NCI-H128 (cell line): ENCODE data around the gene SLC6A11.

Experiments
- DNase-seq: peaks from one replicate; lab custom pipeline; 2025; ENCODE audit not compliant: unreplicated experiment; lab: John Stamatoyannopoulos, UW

Gene SLC6A11

DNA sequence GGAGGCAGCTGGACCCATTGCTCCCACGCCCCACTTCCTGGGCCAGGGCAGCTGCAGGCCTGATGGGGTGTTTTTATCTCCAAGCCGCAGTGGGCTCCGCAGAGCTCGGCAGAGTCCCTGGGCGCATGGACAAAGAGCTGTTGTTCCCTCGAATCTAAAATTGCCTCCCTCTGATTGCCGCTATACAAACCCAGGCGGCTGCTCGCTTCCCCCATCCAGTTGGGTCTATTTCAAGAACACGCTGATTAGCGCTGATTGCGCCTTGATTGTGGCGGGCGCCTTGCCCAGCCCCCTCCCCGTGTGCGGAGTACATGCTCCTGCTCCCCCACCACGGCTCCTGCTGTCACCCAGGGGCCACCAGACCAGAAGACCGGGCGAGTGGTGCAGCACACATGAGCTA lies 133.2 kb downstream of the SLC6A11 start:
- DNase-seq = no peak

DNA sequence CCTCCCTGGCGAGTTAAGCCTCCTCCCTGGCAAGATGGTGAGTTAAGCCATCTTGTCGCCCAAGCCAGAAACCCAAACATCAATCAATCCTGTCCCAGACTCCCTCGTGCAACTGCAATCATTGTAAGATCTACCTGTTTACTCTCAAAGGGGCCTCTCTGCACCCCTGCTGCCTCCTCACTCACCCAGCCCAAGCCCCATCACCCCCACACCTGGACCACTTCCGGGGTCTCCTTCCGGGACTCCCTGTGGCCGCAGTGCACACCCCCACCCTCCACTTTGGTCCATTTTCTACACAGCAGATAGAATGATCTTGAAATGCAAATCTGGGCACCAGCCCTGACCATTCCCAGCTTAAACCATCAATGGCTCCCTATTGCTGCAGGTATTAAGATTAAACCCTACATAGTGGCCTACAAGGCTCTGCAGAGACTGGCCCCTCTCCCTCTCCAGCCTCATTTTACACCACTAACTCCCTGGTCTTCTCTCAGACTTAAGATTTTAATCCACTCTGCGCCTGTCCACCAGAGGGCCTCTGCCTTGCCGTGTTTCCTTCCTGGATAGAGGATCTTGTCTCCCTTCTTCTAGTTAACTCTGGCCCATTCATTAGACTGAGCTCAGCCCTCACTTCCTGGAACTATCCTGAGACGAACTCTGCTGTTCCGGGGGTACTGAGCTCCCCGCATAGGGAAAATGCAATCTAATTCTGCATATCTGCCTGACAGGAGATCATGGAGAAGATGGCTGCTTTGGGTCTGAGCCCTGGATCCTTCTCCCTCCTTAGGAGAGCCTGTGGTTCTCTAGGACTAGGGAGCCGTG lies 134.7 kb downstream of the SLC6A11 start:
- no peak for DNase-seq

DNA sequence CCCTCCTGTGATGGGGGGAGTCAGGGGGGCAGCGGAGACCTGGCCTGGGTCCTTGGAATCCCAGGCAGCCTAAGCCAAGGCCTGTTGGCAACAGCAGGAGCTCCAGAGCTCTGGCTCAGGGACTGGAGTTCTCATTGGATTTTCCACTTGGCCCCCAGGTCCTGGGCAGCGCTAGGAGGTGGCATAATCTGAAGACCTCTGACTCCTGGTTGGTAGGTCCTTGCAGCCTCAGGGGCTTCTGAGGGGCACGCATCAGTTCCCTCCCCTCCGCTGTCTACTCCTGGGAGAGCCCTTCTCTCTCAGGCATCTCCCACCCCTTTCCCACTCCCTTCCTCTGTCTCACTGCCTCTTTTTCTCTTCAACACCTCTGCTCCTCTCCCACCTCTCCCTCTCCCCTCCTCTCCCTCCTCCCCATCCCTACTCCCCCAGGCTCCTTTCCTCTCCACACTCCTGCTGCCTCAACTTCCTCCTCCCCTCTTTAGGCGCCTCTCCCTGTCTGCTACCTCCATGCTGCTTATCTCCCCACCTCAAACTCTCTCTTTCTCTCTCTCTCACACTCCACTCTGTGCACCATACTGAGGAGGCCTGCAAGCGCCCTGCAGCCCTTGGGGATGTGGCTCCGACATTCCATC lies 135.4 kb downstream of the SLC6A11 start:
- no peak for DNase-seq

GRCh38 chr3:10952525-10952924 lies 136.5 kb downstream of the SLC6A11 start:
- DNase-seq = no peak

DNA sequence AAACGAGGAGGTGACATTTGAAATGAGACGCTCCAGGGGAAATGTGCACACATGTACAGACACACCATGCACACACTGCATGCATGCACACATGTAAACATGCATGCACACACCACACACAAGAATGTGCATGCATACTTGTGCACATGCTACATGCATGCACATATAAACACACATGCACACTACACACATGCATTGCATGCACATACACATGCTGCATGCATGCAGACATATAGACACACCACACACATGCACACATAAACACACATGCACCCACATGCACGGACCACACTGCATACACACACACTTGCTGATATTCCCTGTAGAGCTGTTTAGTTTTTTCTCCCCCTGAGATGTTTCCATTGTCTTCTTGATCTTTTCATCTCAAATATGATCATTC lies 138.7 kb downstream of the SLC6A11 start:
- no peak for DNase-seq

- DNase-seq = no peak
Measured at GRCh38 chr3:10955711-10956453, 139.9 kb downstream of the SLC6A11 start.

- no peak for DNase-seq
Measured at GRCh38 chr3:10956531-10956930, 140.5 kb downstream of the SLC6A11 start.

GRCh38 chr3:10956986-10957385 lies 141.0 kb downstream of the SLC6A11 start:
- DNase-seq = no peak

DNA sequence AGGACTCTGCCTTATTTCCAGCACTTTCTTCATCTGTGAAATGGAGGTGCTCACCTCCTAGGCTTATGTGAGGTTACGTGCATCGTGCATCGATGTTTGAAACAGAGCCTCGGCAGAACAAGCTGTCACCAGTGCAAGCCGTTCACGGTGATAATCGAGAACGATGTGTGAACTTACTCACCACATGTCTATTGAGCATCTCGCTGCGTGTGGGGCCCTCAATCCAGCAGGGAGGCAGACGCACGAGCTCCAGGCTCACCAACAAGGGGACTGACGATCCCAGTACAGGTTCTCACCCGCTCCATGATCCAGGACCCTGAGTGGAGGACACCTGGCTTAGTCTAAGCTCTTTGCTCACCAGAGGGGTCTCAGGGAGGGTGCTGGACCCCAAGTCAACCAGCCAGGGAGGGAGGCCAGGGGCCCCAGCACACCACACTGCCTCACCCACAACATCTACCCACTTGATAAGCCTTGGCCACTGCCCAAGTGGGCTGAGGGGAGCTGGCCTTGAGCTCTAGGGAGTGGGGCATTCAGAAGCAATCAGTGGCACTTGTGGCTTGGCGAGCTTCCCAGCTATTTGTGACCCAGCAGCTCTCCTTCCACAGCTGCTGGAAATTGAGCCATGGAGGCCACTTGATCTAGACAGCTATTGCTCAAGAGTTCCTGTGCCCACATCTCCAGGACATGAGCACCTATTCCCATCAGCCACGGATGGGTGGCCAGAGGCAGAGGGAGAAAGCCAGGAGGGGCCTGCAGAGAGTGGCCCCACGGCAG lies 142.1 kb downstream of the SLC6A11 start:
- peak; percentile 9 for DNase-seq

DNA sequence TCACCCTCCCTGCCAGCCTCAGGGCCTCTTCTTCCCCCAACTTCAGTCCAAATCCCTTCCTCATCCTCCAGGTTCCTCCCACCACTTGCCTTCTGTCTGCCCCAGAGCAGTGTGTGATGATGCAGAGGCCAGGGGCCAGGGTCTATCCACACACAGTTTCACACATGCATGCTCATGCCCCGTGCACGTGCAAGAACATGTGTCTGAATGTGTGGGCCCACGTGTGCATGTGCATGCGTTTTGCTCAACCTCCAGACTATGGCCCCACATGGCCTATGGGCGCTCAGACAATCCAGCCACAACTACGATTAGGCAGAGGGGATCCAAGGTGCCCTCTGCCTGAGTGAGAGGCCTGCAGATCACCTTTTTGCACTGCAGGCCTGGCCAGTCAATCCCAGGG lies 144.2 kb downstream of the SLC6A11 start:
- no peak for DNase-seq

DNA sequence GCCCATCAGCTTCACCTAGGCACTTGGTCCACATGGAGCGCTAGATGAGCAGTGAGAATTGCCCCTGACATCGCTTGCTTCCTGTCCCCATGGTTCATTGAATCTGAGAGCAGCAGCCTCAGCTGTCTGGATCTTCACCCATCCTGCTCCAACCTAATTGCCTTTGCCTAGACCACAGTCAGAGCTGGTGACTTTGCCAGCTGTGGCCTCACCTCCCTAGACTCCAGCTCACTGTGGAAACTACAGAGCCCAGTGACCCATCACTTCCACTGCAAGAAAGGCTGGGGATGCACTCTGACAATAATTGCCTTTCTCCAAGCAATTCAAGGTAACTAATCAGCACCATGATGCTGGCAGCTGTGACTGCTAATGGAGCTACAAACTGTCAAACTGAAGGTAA lies 145.9 kb downstream of the SLC6A11 start:
- no peak for DNase-seq

- no peak for DNase-seq
Measured at GRCh38 chr3:10962481-10963036, 146.5 kb downstream of the SLC6A11 start.

DNA sequence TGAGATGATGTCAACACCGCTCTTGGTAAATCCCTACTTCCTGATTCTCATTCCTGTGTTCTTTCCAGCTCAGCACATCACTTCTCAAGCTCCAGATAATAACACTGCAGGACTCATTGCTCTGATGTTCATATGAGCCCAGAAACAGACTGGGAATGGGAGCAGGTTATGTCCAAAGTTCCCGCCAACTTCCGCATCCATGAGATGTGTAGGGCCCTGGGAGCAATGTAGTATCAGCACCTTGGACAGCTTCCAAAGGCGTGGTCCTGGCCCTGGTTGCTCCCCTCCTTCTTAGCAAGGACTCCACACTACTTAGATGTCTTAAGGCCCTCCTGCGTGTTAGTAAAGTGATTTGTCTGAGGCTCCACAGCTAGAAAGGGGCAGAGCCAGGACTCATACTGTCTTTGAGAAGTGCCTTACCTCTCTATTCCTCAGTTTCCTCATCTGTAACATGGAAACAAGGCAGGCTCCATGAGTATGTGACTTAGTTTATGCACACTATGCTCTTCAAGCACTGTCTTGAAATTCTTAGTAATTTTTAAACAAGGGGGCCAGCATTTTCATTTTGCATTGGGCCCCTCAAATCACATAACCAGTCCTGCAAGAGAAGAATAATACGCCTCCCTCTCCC lies 148.6 kb downstream of the SLC6A11 start:
- DNase-seq = no peak

DNA sequence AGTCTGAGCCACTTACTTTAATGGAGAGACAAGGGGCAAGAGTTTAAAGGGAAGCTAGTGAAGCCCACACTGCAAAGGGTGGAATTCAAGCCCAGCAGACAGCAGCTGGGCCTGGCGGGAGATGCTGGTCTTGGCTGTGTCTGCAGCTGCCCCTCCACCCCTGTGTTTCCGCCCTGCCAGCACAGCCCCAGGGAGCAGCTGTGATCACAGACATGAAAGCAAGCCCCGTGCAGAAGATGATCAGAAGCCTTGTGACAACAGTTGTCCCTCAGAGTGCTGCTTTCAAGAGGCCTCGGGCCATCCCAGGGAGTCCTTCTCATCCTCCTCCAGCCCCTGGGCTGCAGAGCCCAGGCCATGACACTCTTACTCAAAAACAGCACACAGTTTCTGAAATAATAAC lies 152.4 kb downstream of the SLC6A11 start:
- DNase-seq = no peak

DNA sequence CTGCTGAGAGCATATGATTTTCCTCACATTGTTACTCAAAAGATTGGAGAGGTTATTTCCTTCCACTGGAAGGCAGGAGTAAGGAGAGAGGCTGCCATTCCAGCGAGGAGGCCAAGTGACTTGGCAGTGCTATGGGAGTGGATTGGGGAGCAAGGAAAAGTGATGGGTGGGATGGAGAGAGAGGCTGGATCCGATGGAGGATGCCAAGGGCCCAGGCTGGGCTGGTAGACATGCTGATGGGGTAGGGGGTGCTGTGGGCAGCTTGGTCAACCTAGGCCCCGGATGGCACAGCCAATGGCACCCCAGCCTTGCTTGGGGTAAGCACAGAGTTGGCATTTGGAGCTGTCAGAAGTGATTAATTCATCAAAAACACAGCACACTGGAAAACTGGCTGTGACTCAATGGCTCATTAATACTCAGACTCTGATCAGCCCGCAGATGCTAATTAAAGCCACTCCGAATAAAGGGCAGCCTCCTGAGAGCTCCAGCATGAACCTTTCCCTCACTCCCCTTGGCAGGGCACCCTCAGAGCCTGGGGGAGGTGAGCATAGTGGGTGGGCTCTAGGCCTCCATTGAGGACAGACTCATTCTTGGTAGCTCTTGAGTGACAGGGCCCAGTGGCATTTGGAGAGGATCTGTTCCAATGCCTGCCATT lies 154.4 kb downstream of the SLC6A11 start:
- no peak for DNase-seq

DNA sequence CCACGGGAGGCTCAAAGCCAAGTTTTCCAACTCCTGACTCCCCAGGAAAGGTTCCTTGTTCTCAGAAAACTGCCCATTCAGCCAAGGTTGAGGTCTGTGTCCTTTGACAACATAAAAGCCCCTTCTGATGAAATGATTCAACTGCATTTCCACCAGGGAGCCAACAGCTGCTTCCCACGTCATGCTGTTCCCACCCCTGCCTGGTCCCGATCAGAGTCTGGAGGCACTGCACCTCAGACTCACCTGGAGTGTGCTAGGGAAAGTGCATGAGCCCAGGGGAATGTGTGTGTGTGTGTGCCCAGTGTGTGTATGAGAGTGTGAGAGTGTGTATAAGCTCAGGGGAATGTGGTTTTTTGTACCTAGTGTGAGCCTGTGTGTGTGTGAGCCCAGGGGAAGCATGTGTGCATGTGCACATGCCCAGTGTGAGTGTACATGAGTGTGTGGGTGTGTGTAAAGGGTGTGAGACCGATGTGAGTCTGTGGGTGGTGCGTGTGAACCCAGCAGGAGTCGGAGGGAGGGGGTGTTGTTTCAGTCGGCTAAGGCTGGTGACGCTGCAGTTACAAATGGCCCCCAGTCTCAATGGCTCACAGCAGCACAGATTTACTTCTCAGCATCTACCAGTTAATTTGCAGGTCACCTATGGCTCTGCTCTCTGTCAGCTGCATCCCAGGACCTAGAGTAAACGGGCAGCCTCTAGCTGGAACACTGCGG lies 156.2 kb downstream of the SLC6A11 start:
- DNase-seq = no peak

DNA sequence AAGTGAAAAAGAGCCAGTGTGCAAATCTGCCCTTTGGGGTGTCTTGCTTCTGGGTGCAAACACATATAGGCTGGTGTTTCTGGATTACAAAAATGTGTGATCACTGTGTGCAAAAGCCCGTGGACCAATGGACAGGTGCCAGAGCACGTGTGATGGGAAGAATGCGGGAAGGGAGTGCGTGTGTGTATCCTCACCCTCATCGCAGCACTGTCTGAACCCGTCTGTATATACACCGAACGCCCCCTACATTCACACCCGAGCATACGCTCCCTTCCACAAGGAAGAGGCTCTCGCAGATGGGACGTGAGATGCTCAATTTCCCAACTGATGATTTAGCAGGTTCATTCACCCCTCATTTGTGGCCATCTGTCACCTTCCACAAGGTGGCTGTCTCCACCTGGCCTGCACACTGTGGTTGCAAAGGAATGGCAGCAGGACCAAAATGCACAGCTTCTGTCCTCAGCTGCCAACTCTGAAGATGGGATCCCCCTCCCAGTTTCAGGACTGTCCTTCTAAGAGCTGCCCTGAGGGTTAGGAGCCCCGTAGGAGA lies 157.1 kb downstream of the SLC6A11 start:
- DNase-seq = no peak

- no peak for DNase-seq
Measured at GRCh38 chr3:10974131-10974530, 158.1 kb downstream of the SLC6A11 start.

- no peak for DNase-seq
Measured at GRCh38 chr3:10974746-10975375, 158.8 kb downstream of the SLC6A11 start.
